VCaP (cell line): ENCODE measurements around the gene IL1RAP.
A peak's percentile ranks its signal among the peaks of the same experiment; 100 is the strongest.

ENCODE experiments used
- H3K27ac ChIP-seq: fragments of 450-650 bp; 2 replicates; pipeline ENCODE4 v1.5.1; 2017
- TF ChIP-seq, protein P1 (sequence below): fragments of 450-650 bp; conservative IDR thresholded peaks from 2 replicates; pipeline ENCODE4 v1.5.1; 2017; ENCODE audit warnings: mild to moderate bottlenecking, moderate library complexity

Gene IL1RAP

DNA sequence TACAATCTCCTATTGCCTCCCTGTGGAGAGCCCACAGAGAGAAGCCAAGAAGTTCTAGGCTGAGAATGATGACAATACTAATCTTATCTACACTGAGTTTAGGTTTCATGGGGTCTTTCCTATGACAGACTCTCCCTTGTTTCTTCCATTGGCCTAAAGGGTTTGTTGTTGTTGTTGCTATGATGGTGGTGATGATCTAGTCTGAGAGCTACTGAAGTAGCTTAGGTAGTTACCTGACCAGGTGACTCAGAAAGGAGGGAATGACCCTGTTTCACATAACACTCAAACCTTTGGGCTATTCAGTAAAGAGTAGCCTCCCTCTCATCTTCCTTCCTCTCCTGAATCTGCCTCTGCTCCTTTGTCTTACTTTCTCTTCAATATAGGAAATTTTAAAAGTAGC is 178.4 kb downstream of the IL1RAP start:
- no peak overlapping the region for H3K27ac ChIP-seq
- TF ChIP-seq, protein P1, sequence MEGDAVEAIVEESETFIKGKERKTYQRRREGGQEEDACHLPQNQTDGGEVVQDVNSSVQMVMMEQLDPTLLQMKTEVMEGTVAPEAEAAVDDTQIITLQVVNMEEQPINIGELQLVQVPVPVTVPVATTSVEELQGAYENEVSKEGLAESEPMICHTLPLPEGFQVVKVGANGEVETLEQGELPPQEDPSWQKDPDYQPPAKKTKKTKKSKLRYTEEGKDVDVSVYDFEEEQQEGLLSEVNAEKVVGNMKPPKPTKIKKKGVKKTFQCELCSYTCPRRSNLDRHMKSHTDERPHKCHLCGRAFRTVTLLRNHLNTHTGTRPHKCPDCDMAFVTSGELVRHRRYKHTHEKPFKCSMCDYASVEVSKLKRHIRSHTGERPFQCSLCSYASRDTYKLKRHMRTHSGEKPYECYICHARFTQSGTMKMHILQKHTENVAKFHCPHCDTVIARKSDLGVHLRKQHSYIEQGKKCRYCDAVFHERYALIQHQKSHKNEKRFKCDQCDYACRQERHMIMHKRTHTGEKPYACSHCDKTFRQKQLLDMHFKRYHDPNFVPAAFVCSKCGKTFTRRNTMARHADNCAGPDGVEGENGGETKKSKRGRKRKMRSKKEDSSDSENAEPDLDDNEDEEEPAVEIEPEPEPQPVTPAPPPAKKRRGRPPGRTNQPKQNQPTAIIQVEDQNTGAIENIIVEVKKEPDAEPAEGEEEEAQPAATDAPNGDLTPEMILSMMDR: no peak

- TF ChIP-seq, protein P1: no peak
- peak overlapping the region; percentile 56 for H3K27ac ChIP-seq
These were observed 180.6 kb downstream of the IL1RAP start for GRCh38 chr3:190694335-190695001.

GRCh38 chr3:190695225-190695624 is 181.3 kb downstream of the IL1RAP start:
- TF ChIP-seq, protein P1: no peak
- peak overlapping the region; percentile 56 for H3K27ac ChIP-seq

DNA sequence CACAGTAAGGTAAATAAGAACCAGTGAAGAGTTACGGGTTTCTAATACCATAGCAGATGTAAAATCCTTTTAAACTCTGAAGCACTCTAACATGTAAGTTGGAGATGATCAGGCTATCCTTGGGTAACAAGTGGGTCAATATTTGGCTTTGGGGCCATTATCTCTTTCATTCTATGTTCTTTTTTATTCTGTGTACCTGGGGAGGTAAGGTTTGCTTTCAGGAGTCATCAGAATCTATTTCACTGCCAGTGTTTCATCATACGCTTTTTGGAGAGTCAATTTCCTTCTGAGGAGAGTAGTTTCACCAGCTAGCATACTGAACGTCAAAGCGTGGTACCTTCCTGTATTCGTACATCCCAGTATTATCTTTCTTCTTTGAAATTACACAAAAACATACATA is 182.1 kb downstream of the IL1RAP start:
- H3K27ac ChIP-seq: no peak overlapping the region
- TF ChIP-seq, protein P1: no peak

GRCh38 chr3:190696777-190697501 is 183.1 kb downstream of the IL1RAP start:
- TF ChIP-seq, protein P1: peak; percentile 80
- H3K27ac ChIP-seq: peak overlapping the region; percentile 25

DNA sequence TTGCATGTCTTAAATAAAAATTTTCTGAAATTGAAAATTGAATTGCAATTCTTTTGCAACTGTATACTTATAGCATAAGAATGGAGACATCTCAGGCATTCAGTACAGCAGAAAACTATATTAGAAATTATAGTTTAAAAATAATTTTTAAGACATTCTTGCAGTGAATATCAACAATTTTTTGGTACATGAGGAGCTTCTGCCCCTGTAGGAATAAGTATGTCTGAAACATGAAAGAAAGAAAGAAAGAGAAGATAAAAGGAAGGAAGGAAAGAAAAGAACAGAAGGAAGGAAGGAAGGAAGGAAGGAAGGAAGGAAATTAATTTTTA is 183.6 kb downstream of the IL1RAP start:
- TF ChIP-seq, protein P1: peak; percentile 38
- no peak overlapping the region for H3K27ac ChIP-seq

- no peak overlapping the region for H3K27ac ChIP-seq
- TF ChIP-seq, protein P1: no peak
These were observed 184.0 kb downstream of the IL1RAP start for GRCh38 chr3:190697901-190698300.
